HepG2 (cell line): ENCODE results near the gene RAP1A. TPM values are rescaled to one million over a fixed set of nuclear protein-coding genes. Genes with fewer than 3 reads are reported as not detected.

ENCODE experiments used
- ATF7-NPFF ChIP-seq: sonication (generic); formaldehyde crosslinking; IDR thresholded peaks from 2 replicates; pipeline ENCODE4 v1.8.1; 2023; ENCODE audit warnings: mild to moderate bottlenecking, low read depth, missing genetic modification reagents, moderate library complexity
- DNMT3B ChIP-seq: conservative IDR thresholded peaks from 2 replicates; pipeline ENCODE4 v1.6.1; 2016; ENCODE audit warnings: missing biosample characterization, control low read depth
- GATAD1 ChIP-seq: IDR thresholded peaks from 2 replicates; pipeline ENCODE4 v1.6.1; 2016; ENCODE audit warnings: missing genetic modification reagents, missing compliant biosample characterization
- HCFC1 ChIP-seq: fragments of 150-350 bp; IDR thresholded peaks from 2 replicates; pipeline ENCODE4 v1.6.1; 2014; ENCODE audit warnings: low read depth, low read length
- JARID2 ChIP-seq: sonication (generic); formaldehyde crosslinking; IDR thresholded peaks from 2 replicates; pipeline ENCODE4 v1.8.1; 2023; ENCODE audit warnings: missing genetic modification reagents, inconsistent platforms; ENCODE audit not compliant: insufficient replicate concordance
- JUNB ChIP-seq: sonication (generic); formaldehyde crosslinking; IDR thresholded peaks from 2 replicates; pipeline ENCODE4 v1.8.0; 2022; ENCODE audit warnings: missing genetic modification reagents, mild to moderate bottlenecking, borderline replicate concordance
- KDM3A ChIP-seq: IDR thresholded peaks from 2 replicates; pipeline ENCODE4 v1.6.1; 2018; ENCODE audit warnings: low read depth, missing compliant biosample characterization
- MEIS1 ChIP-seq: sonication (generic); formaldehyde crosslinking; IDR thresholded peaks from 2 replicates; pipeline ENCODE4 v1.9.0; 2021; ENCODE audit warnings: mild to moderate bottlenecking, missing genetic modification reagents, moderate library complexity, borderline replicate concordance
- MYNN ChIP-seq: sonication (generic); formaldehyde crosslinking; IDR thresholded peaks from 2 replicates; pipeline ENCODE4 v1.4.0; 2020; ENCODE audit warnings: mild to moderate bottlenecking, low read depth, missing genetic modification reagents
- NFE2L1 ChIP-seq: sonication (generic); formaldehyde crosslinking; IDR thresholded peaks from 2 replicates; pipeline ENCODE4 v1.4.0; 2020; ENCODE audit warnings: missing genetic modification reagents, mild to moderate bottlenecking, borderline replicate concordance
- SRY ChIP-seq: sonication (generic); formaldehyde crosslinking; IDR thresholded peaks from 2 replicates; pipeline ENCODE4 v1.8.0; 2022; ENCODE audit warnings: mild to moderate bottlenecking, missing genetic modification reagents
- ZFAT ChIP-seq: sonication (generic); formaldehyde crosslinking; conservative IDR thresholded peaks from 2 replicates; pipeline ENCODE4 v1.8.1; 2023; ENCODE audit warnings: missing genetic modification reagents, inconsistent platforms
- ZFP37 ChIP-seq: sonication (generic); formaldehyde crosslinking; IDR thresholded peaks from 2 replicates; pipeline ENCODE4 v1.4.0; 2020; ENCODE audit warnings: missing genetic modification reagents, borderline replicate concordance
- ZNF235 ChIP-seq: sonication (generic); formaldehyde crosslinking; IDR thresholded peaks from 2 replicates; pipeline ENCODE4 v1.8.1; 2023; ENCODE audit warnings: mild to moderate bottlenecking, missing genetic modification reagents, borderline replicate concordance
- ZNF562 ChIP-seq: sonication (generic); formaldehyde crosslinking; IDR thresholded peaks from 2 replicates; pipeline ENCODE4 v1.8.0; 2022; ENCODE audit warnings: missing genetic modification reagents, borderline replicate concordance
- polyA plus RNA-seq, 8 experiments: library from polyadenylated mRNA; depleted of rRNA in 3 of 8; stranded (reverse) in 7 of 8; unstranded in 1 of 8; fragments of >200 nt; fragmentation: Illumina TruSeq in 4 of 8; extraction: Trizol in 4 of 8; gene quantifications; 2 replicates each; pipeline versions ENCODE4 v1.2.1 to v1.2.3, GENCODE V29; 2011 to 2016; ENCODE audit warnings: low read depth in 4 of 8, missing spikeins in 1 of 8, mixed read lengths in 1 of 8; ENCODE audit not compliant: insufficient read depth in 1 of 8
- total RNA-seq, 5 experiments: library from RNA; depleted of rRNA; stranded (reverse); fragments of >200 nt; fragmentation: Illumina TruSeq; extraction: Trizol; gene quantifications; 2 replicates each; pipeline ENCODE4 v1.2.3, GENCODE V29; 2016; ENCODE audit warnings: low read depth in 1 of 5
- TF ChIP-seq, protein P1 (sequence below): sonication (generic); formaldehyde crosslinking; IDR thresholded peaks from 2 replicates; pipeline ENCODE4 v1.4.0; 2020; ENCODE audit warnings: missing genetic modification reagents
- TF ChIP-seq, protein P2 (sequence below): sonication (generic); formaldehyde crosslinking; IDR thresholded peaks from 2 replicates; pipeline ENCODE4 v1.8.0; 2022; ENCODE audit warnings: mild to moderate bottlenecking, missing genetic modification reagents, borderline replicate concordance
- TF ChIP-seq, protein P3 (sequence below): sonication (generic); formaldehyde crosslinking; IDR thresholded peaks from 2 replicates; pipeline ENCODE4 v1.5.0; 2020; ENCODE audit warnings: missing genetic modification reagents
- TF ChIP-seq, protein P4 (sequence below): sonication (generic); formaldehyde crosslinking; IDR thresholded peaks from 2 replicates; pipeline ENCODE4 v1.4.0; 2020; ENCODE audit warnings: missing genetic modification reagents
- TF ChIP-seq, protein P5 (sequence below): fragments of 450-650 bp; IDR thresholded peaks from 2 replicates; pipeline ENCODE4 v1.6.1; 2016
- TF ChIP-seq, protein P6 (sequence below): sonication (generic); formaldehyde crosslinking; IDR thresholded peaks from 2 replicates; pipeline ENCODE4 v1.8.0; 2022; ENCODE audit warnings: mild to moderate bottlenecking, missing genetic modification reagents, moderate library complexity

Gene RAP1A
- total and polyA plus RNA-seq, 2 of the 13 experiments (the other 11 are each of a cell fraction or from before 2014, with no cell fraction given) = 19.0 to 20.7 TPM

DNA sequence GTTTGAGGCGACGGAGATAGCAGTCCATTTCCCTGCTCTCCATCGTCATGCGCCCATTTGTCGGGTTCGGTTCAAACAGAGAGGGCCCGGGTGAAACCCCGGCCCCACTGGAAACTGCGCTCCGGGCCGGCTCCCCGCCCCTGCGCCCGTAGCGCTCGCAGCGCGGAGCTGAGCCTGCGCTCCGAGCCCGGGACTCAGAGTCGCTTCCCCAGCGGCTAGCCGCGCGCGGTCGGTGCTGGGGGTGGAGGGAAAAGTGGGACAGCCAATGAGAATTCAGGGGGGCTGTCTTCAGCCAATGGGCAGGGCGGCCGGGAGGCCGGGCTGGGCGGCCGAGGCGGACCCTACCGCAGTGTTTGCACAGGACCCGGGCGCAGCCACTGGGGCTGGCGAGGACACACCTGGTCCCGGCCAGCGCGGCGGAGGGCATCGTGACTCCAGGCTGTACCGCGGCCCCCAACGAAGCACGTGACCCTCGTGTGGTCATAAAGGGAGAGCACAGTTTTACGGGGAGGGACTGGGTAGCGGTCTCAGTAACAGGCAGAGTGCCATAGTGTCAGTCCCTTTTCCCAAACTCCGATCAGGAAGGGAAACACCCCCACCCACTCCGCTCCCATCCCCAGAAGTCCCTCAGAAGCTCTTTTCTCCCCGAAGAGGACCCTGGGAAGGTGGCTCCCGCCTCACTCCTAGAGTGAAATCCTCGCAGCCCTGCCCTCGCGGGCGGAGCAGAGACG lies 119.8 kb downstream of the RAP1A start, which contains the start of gene INKA2 (continued):
- TF ChIP-seq, protein P1, sequence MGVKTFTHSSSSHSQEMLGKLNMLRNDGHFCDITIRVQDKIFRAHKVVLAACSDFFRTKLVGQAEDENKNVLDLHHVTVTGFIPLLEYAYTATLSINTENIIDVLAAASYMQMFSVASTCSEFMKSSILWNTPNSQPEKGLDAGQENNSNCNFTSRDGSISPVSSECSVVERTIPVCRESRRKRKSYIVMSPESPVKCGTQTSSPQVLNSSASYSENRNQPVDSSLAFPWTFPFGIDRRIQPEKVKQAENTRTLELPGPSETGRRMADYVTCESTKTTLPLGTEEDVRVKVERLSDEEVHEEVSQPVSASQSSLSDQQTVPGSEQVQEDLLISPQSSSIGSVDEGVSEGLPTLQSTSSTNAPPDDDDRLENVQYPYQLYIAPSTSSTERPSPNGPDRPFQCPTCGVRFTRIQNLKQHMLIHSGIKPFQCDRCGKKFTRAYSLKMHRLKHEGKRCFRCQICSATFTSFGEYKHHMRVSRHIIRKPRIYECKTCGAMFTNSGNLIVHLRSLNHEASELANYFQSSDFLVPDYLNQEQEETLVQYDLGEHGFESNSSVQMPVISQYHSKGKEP (CRISPR knock-in tag) = no peak
- TF ChIP-seq JUNB (CRISPR knock-in tag) = no peak
- TF ChIP-seq, protein P2, sequence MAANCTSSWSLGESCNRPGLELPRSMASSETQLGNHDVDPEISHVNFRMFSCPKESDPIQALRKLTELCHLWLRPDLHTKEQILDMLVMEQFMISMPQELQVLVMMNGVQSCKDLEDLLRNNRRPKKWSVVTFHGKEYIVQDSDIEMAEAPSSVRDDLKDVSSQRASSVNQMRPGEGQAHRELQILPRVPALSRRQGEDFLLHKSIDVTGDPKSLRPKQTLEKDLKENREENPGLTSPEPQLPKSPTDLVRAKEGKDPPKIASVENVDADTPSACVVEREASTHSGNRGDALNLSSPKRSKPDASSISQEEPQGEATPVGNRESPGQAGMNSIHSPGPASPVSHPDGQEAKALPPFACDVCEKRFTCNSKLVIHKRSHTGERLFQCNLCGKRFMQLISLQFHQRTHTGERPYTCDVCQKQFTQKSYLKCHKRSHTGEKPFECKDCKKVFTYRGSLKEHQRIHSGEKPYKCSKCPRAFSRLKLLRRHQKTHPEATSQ (CRISPR knock-in tag) = no peak
- TF ChIP-seq ZNF235 (CRISPR knock-in tag) = no peak
- no peak; the same call in none of the 2 replicates for TF ChIP-seq KDM3A (CRISPR knock-in tag)
- peak; percentile 46; the same call in 1 of the 2 replicates for TF ChIP-seq MEIS1
- TF ChIP-seq GATAD1 (CRISPR knock-in tag) = no peak
- no peak for TF ChIP-seq MYNN (CRISPR knock-in tag)
- TF ChIP-seq HCFC1 = no peak
- TF ChIP-seq NFE2L1 (CRISPR knock-in tag) = no peak
- TF ChIP-seq, protein P3, sequence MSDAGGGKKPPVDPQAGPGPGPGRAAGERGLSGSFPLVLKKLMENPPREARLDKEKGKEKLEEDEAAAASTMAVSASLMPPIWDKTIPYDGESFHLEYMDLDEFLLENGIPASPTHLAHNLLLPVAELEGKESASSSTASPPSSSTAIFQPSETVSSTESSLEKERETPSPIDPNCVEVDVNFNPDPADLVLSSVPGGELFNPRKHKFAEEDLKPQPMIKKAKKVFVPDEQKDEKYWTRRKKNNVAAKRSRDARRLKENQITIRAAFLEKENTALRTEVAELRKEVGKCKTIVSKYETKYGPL (CRISPR knock-in tag) = no peak; the same call in 1 of the 2 replicates
- no peak; the same call in 1 of the 2 replicates for TF ChIP-seq SRY (CRISPR knock-in tag)
- TF ChIP-seq, protein P4, sequence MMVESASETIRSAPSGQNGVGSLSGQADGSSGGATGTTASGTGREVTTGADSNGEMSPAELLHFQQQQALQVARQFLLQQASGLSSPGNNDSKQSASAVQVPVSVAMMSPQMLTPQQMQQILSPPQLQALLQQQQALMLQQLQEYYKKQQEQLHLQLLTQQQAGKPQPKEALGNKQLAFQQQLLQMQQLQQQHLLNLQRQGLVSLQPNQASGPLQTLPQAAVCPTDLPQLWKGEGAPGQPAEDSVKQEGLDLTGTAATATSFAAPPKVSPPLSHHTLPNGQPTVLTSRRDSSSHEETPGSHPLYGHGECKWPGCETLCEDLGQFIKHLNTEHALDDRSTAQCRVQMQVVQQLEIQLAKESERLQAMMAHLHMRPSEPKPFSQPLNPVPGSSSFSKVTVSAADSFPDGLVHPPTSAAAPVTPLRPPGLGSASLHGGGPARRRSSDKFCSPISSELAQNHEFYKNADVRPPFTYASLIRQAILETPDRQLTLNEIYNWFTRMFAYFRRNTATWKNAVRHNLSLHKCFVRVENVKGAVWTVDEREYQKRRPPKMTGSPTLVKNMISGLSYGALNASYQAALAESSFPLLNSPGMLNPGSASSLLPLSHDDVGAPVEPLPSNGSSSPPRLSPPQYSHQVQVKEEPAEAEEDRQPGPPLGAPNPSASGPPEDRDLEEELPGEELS (CRISPR knock-in tag) = no peak; the same call in none of the 2 replicates
- TF ChIP-seq JARID2 (CRISPR knock-in tag) = no peak
- no peak for TF ChIP-seq ZNF562 (CRISPR knock-in tag)
- TF ChIP-seq ZFAT = no peak
- TF ChIP-seq ATF7-NPFF (CRISPR knock-in tag) = no peak; the same call in none of the 2 replicates
- TF ChIP-seq, protein P5, sequence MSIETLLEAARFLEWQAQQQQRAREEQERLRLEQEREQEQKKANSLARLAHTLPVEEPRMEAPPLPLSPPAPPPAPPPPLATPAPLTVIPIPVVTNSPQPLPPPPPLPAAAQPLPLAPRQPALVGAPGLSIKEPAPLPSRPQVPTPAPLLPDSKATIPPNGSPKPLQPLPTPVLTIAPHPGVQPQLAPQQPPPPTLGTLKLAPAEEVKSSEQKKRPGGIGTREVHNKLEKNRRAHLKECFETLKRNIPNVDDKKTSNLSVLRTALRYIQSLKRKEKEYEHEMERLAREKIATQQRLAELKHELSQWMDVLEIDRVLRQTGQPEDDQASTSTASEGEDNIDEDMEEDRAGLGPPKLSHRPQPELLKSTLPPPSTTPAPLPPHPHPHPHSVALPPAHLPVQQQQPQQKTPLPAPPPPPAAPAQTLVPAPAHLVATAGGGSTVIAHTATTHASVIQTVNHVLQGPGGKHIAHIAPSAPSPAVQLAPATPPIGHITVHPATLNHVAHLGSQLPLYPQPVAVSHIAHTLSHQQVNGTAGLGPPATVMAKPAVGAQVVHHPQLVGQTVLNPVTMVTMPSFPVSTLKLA = no peak; the same call in 1 of the 2 replicates
- TF ChIP-seq, protein P6, sequence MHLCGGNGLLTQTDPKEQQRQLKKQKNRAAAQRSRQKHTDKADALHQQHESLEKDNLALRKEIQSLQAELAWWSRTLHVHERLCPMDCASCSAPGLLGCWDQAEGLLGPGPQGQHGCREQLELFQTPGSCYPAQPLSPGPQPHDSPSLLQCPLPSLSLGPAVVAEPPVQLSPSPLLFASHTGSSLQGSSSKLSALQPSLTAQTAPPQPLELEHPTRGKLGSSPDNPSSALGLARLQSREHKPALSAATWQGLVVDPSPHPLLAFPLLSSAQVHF (CRISPR knock-in tag) = peak; percentile 92; the same call in 1 of the 2 replicates
- peak; percentile 44; the same call in 1 of the 2 replicates for TF ChIP-seq ZFP37 (CRISPR knock-in tag)
- no peak for TF ChIP-seq DNMT3B (CRISPR knock-in tag)
